ENCODE data around the gene LSM14A.

- no peak for TF ChIP-seq CTCF (IDR thresholded peaks at IDR 0.05)
- TF ChIP-seq POLR2AphosphoS5 (IDR thresholded peaks at IDR 0.05), result no peak
- no peak for TF ChIP-seq POLR2A (IDR thresholded peaks at IDR 0.05)
Measured at GRCh38 chr19:34131100-34131499, 41.2 kb upstream of the LSM14A start.

All from prostate gland (tissue), 2 donors.